Stimulated activated effector memory CD8-positive, alpha-beta T cell treated with anti-CD3 and anti-CD28 coated beads, Interleukin-12 subunit alpha, Interleukin-12 subunit beta, amount 100 ng/mL, for 72 hours (primary cell): ENCODE measurements around the gene SLC35F1.
A peak's percentile ranks its signal among the peaks of the same experiment; 100 is the strongest.

ENCODE experiments used
- ATAC-seq: fragments of 150-1000 bp; cut with Tn5 transposase; 2 replicates; pipeline ENCODE4 v1.10.0; 2021
- DNase-seq, 2 donors: peaks; one replicate each; pipeline ENCODE4 v3.0.0; 2021 to 2022; ENCODE audit warnings: low spot score in 2 of 2
- H3K27ac Mint-ChIP-seq: one replicate; pipeline ENCODE4 v1.8.0; 2022; ENCODE audit warnings: mild to moderate bottlenecking, mixed read lengths
- H3K36me3 Mint-ChIP-seq: one replicate; pipeline ENCODE4 v1.8.0; 2022; ENCODE audit warnings: mild to moderate bottlenecking, mixed read lengths
- H3K4me1 Mint-ChIP-seq: one replicate; pipeline ENCODE4 v1.8.0; 2022; ENCODE audit warnings: mixed read lengths
- H3K4me3 Mint-ChIP-seq: one replicate; pipeline ENCODE4 v1.8.0; 2022; ENCODE audit warnings: mild to moderate bottlenecking, mixed read lengths
- H3K9me3 Mint-ChIP-seq: one replicate; pipeline ENCODE4 v1.8.0; 2022; ENCODE audit warnings: mixed read lengths

Gene SLC35F1

DNA sequence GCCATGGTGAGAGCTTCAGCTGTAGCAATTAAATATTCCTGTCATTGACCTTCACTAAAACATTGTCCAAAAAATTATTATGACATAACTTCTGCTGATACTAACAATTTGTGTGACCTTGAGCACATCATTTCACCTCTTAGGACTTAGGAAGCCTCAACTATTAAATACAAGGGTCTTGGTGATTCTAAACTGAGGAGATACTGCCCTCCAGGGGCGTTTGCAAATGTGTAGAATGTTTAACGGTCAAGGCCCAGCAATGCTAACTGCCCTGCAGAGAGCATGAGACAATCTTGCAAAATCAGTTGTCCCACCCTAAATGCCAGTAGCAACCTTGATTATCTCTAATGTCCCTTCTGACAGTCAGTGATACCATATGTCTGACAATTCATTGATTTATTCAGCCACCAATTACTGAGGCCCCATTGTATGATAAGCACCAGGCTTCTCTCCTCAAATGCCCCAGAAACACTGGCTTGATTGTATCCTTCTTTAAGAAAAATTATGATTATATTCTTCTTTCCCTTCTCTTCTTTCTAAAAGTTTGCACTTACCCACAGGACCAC is 356.9 kb downstream of the SLC35F1 start:
- ATAC-seq (no peak), DNase-seq (no peak)
- H3K27ac Mint-ChIP-seq, result no peak overlapping the region
- no peak overlapping the region for H3K4me3 Mint-ChIP-seq
- peaks cover 3% of the 10 kb centered on the region for H3K9me3 Mint-ChIP-seq
- no peaks in the 10 kb centered on the region for H3K36me3 Mint-ChIP-seq
- H3K4me1 Mint-ChIP-seq, result no peaks in the 10 kb centered on the region

DNA sequence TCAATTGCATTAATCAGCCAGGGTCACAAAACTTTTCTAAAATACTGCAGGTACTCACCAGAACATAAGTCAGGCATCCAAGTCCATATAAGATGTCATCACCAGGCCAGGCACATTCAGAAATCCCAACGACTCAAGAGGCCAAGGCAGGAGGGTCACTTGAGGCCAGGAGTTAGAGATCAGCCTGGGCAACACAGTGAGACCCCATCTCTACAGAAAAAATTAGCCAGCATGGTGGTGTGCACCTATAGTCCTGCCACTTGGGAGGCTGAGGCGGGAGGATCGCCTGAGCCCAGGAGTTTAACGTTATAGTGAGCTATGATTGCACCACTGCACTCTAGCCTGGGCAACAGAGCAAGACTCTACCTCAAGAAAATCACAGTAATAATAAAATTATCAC is 362.6 kb downstream of the SLC35F1 start:
- ATAC-seq (no peak), DNase-seq (no peak)
- H3K36me3 Mint-ChIP-seq, result no peaks in the 10 kb centered on the region
- H3K9me3 Mint-ChIP-seq, result peaks cover 3% of the 10 kb centered on the region
- H3K27ac Mint-ChIP-seq, result no peak overlapping the region
- no peaks in the 10 kb centered on the region for H3K4me1 Mint-ChIP-seq
- no peak overlapping the region for H3K4me3 Mint-ChIP-seq

DNA sequence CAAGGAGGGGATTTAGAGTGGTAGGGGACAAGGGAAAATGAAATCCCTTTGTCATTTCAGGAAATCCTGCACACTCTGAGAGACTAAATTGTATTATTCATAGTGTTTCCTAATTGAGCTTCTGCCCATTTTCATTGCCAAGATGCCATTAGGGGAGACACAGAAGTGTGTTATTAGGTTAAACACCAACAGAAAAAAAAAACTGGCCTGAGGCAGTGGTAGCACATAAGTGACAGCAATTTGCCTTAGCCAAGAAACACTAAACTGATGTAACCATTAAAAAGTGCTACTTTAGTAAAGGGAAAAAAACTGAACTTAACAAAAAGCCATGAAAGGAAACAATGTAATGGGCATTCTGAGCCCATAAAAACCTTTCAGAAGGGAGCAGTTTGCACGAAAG is 370.6 kb downstream of the SLC35F1 start:
- Mint-ChIP-seq H3K36me3 (no peaks in the 10 kb centered on the region), H3K4me3 (no peak overlapping the region), H3K4me1 (peaks cover 11% of the 10 kb centered on the region), H3K27ac (no peak overlapping the region), H3K9me3 (no peaks in the 10 kb centered on the region)
- no peak for DNase-seq
- no peak for ATAC-seq

DNA sequence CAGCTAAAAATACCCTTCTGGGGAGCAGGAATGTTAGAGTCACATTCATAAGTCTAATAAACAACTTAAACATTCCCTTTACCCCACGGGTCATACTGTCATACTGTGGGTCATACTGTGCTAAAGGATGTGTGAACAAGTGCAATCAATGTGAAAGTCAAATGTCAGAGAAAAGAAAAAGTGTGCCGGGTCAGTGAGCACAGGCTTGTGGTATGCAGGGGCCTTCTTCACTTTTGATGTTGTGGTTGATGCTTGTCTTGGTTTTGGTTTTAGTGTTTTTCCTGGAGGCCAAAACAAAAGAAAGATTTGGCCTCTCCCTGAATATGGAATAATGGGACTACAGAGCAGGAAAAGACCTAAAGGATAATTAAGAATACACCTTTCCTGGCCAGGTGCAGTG is 373.1 kb downstream of the SLC35F1 start:
- ATAC-seq, result peak; percentile 80
- Mint-ChIP-seq H3K9me3 (no peaks in the 10 kb centered on the region), H3K27ac (no peak overlapping the region), H3K4me3 (no peak overlapping the region), H3K4me1 (peaks cover 11% of the 10 kb centered on the region), H3K36me3 (no peaks in the 10 kb centered on the region)
- DNase-seq, result no peak

DNA sequence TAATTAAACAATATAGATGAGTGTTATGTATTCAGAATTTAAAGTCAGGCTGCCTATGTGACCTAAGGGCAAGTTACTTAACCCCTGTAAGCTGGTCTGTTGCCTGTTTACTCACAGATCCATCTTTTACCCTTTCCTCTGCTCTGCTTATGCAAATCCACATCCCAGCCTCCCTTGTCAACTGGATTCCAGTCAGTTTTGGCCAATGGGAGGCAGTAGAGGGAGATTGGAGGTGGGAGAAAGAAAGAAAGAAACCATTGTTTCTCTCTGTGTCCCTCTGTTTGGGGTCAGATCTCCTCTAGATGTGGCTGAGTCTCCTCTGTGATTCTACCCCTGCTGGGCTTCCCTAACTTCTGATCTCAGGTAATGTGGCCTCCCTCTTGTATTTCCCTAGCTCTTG is 374.2 kb downstream of the SLC35F1 start:
- H3K4me1 Mint-ChIP-seq, result peaks cover 11% of the 10 kb centered on the region

DNA sequence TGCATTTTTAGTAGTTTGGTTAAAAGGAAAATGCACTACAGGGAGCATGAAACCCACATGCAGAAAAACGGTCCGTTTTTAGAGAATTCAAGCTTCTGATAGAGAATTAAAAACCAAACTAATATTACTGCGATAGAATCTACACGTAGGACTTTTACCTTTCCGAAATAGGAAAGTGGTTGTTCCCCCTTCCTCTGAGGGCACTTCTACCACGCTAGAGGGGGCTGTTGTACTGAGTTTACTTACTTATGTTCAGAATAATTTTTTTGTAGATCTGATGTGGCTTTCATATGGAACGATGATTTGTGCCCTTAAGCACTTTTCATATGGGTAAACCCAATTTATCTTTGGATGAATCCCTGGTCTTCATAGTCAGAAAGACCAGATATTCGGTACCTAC is 376.7 kb downstream of the SLC35F1 start:
- no peaks in the 10 kb centered on the region for H3K9me3 Mint-ChIP-seq
- no peak for ATAC-seq
- peaks cover 5% of the 10 kb centered on the region for H3K4me1 Mint-ChIP-seq
- H3K4me3 Mint-ChIP-seq, result no peak overlapping the region
- no peak for DNase-seq
- H3K36me3 Mint-ChIP-seq, result no peaks in the 10 kb centered on the region
- H3K27ac Mint-ChIP-seq, result no peak overlapping the region

More for the DNA sequence above, 374.2 kb downstream of the SLC35F1 start:
- DNase-seq (no peak), ATAC-seq (no peak)
- H3K9me3 Mint-ChIP-seq, result no peaks in the 10 kb centered on the region
- no peak overlapping the region for H3K27ac Mint-ChIP-seq
- no peaks in the 10 kb centered on the region for H3K36me3 Mint-ChIP-seq
- H3K4me3 Mint-ChIP-seq, result no peak overlapping the region

DNA sequence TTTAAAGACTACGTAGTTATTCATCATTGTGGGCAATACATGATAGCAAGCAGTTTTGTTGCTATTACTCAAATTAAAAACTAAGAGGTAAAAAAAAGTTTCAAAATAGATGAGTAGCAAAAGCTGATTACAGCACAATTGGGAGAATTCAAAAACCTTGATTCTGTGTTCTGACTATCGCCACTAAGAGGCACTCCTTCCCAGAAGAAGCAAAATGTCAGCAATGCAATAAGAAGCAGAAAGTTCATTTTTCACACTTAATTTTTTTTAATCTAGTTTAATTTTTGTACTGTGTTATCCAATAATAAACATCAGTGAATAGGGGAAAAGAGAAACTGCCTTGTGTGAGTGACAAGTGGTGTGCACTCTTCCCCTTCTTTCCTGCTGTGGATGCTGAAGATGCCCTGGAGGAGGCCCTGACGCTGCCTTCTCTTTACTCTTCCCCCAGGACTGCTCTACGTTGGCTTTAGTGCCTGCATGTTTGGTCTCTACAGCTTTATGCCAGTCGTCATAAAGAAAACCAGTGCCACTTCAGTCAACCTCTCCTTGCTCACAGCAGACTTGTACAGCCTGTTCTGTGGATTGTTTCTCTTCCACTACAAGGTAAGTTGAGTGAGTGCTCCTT is 377.8 kb downstream of the SLC35F1 start:
- DNase-seq (no peak), ATAC-seq (no peak)
- Mint-ChIP-seq H3K4me3 (no peak overlapping the region), H3K4me1 (peaks cover 5% of the 10 kb centered on the region), H3K9me3 (no peaks in the 10 kb centered on the region), H3K27ac (no peak overlapping the region), H3K36me3 (no peaks in the 10 kb centered on the region)

DNA sequence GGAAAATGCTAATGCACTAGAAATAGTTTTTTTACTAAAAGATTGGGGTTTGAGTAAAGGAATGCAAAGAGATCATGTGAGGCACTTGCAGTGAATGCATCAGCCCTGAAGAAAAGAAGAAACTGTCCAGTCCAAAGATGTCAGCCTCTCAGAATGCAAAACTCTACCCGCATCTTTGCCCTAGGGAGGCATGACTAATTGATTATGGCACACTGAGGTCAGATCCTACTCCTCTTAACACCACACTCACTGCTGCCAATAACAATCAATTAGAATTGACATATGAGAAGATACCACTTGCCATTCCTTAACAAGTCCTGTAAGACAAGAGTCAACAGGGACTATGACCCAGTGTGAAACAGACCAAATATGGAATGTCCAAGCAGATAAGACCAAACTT is 378.7 kb downstream of the SLC35F1 start:
- H3K27ac Mint-ChIP-seq, result no peak overlapping the region
- DNase-seq (no peak), ATAC-seq (no peak)
- no peaks in the 10 kb centered on the region for H3K36me3 Mint-ChIP-seq
- no peaks in the 10 kb centered on the region for H3K9me3 Mint-ChIP-seq
- no peaks in the 10 kb centered on the region for H3K4me1 Mint-ChIP-seq
- H3K4me3 Mint-ChIP-seq, result no peak overlapping the region

DNA sequence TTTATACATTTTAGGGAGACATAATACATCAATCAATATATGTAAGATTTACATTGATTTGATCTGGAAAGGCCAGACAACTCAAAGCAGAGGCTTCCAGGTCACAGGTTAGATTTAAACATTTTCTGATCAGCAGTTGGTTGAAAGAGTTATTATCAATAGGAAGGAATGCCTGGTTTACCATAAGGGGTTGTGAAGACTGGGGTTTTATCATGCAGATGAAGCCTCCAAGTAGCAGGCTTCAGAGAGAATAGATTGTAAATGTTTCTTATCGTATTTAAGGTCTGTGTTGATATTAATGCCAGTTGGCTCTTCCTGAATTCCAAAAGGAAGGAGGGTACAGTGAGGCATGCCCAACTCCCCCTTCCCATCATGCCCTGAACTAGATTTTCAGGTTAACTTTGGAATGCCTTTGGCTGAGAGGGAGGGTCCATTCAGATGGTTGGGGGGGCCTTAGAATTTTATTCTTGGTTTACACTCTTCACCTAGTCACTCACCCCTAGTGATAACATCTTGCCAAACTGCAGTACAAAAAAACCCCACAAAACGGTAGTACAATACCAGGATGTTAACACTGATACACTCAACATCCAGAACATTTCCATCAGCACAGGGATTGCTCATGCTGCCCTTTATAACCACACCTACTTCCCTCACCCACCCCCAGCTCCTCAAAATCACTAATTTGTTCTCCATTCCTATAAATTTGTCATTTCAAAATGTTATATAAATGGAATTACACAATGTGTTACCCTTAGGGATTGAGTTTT is 381.5 kb downstream of the SLC35F1 start:
- ATAC-seq (no peak), DNase-seq (no peak)
- Mint-ChIP-seq H3K36me3 (no peaks in the 10 kb centered on the region), H3K4me1 (no peaks in the 10 kb centered on the region), H3K4me3 (no peak overlapping the region), H3K9me3 (no peaks in the 10 kb centered on the region), H3K27ac (no peak overlapping the region)

DNA sequence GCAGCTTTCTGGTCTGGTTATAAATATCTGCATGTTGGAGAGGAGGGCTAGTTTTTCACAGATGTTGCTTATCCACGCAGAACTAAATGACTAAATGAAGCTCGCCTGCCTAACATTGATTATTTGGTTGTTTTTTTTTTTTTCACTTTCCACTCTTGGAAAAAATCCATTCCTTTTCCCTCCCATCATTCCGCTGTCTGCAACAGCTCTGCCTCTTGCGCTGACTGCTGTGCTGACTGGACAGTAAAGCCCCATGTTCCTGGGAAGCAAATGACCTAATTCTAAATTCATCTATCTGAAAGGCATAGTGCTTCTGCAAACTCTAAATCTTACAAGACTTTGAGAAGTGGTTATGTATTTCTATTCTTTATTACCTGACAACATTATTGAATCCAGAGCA is 385.5 kb downstream of the SLC35F1 start:
- no peak overlapping the region for H3K4me3 Mint-ChIP-seq
- no peaks in the 10 kb centered on the region for H3K4me1 Mint-ChIP-seq
- H3K36me3 Mint-ChIP-seq, result no peaks in the 10 kb centered on the region
- no peak for ATAC-seq
- H3K27ac Mint-ChIP-seq, result no peak overlapping the region
- H3K9me3 Mint-ChIP-seq, result no peaks in the 10 kb centered on the region
- no peak for DNase-seq

DNA sequence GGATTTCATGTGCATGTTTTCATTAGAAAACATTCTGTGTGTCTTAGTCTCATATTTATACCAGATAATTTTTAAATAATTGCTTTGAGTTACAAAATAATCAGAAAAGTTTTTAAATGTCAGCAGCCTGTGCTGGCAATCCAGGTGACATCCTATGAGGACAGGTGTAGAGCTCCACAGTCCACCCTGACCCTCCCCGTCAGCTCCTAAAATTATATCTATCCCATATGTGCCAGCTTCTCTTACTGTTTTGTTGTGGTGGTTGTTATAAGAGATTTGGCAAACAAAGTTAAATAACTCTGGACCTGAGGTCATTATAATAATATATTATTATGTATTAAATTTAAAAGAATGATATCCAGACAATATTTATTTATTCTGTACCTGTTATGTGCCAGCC is 387.8 kb downstream of the SLC35F1 start:
- Mint-ChIP-seq H3K9me3 (no peaks in the 10 kb centered on the region), H3K36me3 (no peaks in the 10 kb centered on the region), H3K4me1 (no peaks in the 10 kb centered on the region), H3K27ac (no peak overlapping the region), H3K4me3 (no peak overlapping the region)
- ATAC-seq (no peak), DNase-seq (no peak)

DNA sequence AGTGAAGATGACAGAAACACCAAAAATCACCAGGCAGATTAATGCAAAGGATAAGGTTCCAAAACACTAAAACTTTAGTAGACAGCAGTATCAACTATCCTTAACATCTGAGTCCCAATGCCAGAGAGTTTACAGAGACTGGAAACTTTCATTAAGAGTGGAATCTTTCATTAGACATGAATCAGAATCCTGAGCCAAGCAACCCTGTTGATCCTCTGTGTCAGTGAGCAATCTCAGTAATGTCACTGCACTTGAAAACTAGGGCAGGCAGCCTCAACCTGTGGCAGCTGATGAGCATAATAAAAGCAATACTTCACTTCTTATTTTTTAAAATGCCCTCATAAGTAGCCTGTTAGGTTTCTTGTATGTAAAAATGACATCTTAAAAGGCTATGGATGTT is 388.3 kb downstream of the SLC35F1 start:
- H3K4me3 Mint-ChIP-seq, result no peak overlapping the region
- DNase-seq (no peak), ATAC-seq (no peak)
- no peak overlapping the region for H3K27ac Mint-ChIP-seq
- H3K36me3 Mint-ChIP-seq, result no peaks in the 10 kb centered on the region
- no peaks in the 10 kb centered on the region for H3K9me3 Mint-ChIP-seq
- no peaks in the 10 kb centered on the region for H3K4me1 Mint-ChIP-seq

DNA sequence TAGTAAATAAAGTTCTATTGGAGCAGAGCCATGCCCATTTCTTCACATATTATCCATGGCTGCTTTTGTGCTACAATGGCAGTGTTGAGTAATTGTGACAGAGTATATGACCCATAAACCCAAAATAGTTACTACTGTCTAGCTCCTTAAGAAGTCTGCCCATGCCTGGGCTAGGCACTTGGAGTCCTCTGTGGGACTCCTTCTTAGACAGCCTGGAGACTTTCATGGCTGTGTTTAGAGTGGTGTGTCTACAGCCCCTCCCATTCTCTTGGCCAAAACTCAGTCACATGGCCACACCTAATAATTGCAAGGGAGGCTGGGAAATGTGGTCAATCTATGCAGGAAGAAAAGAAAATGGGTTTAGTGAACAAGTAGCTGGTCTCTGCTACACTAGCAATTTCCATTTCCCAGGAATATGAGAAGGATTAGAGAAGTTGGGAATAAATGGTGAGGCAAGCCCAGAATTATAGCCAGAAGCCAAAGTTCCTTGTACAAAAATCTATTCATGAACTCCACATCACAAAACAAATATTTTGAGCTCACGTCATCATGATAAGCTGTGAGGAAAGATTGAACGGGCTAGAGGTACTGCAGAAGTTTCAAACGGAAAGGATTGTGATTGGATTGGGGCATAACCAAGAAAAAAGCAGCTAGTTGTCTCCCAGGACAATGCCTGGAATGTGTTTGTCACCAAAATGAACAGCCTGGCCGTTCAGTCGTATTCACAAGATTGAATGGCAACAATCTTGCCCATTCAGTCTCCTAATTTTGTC is 389.3 kb downstream of the SLC35F1 start:
- H3K4me1 Mint-ChIP-seq, result no peaks in the 10 kb centered on the region
- H3K36me3 Mint-ChIP-seq, result no peaks in the 10 kb centered on the region
- DNase-seq (no peak), ATAC-seq (no peak)
- H3K4me3 Mint-ChIP-seq, result no peak overlapping the region
- no peak overlapping the region for H3K27ac Mint-ChIP-seq
- no peaks in the 10 kb centered on the region for H3K9me3 Mint-ChIP-seq

DNA sequence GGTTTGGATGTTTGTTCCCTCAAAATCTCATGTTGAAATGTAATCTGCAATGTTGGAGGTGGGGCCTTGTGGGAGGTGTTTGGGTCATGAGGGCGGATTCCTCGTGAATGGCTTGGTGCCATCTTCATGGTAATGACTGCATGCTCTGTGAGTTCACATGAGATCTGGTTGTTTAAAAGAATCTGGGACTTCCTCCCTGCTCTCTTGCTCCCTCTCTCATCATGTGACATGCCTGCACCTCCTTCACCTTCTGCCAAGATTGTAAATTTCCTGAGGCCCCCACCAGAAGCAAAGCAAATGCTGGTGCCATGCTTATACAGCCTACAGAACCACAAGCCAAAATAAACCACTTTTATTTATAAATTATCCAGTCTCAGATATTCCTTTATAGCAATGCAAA is 390.8 kb downstream of the SLC35F1 start:
- Mint-ChIP-seq H3K36me3 (no peaks in the 10 kb centered on the region), H3K4me1 (no peaks in the 10 kb centered on the region), H3K9me3 (no peaks in the 10 kb centered on the region), H3K4me3 (no peak overlapping the region), H3K27ac (no peak overlapping the region)
- no peak for ATAC-seq
- no peak for DNase-seq

DNA sequence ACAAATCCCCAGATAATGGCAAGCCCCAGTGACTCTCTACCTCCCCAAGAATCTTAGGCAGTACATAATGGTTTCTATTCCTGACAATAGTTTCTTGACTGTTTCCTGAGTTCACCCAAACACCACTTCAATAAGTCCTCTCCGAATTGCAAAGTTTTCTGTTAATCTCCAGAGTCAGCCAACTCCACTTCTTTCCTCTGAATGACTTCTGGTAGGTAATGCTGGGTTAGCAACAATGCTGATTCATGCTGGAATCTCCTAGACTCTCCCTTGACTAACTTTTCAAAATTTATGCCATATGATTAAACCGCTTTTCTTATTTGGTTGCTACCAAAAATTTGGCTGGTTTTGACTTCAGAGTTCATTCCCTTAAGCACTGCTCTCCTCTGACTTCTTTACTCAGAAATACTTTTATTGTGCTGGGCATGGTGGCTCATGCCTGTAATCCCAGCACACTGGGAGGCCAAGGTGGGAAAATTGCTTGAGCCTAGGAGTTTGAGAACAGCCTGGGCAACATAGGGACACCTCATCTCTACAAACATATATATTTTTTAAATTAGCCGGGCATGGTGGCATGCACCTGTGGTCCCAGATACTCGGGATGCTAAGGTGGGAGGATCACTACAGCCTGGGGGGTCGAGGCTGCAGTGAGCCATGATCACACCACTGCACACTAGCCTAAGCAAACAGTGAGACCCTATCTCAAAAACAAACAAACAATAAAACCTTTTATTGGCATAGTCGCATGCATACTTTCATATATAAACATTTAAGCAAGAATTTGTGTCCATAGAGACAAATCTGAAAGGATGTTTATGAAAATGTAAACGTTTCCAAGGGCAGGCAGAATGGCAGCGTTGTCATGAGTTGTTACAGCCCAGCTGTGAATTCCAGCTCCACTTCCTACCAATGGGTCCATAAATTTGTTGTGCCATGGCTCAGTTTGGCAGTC is 391.7 kb downstream of the SLC35F1 start:
- no peaks in the 10 kb centered on the region for H3K9me3 Mint-ChIP-seq
- H3K4me1 Mint-ChIP-seq, result no peaks in the 10 kb centered on the region
- H3K27ac Mint-ChIP-seq, result no peak overlapping the region
- H3K36me3 Mint-ChIP-seq, result no peaks in the 10 kb centered on the region
- no peak for ATAC-seq
- no peak overlapping the region for H3K4me3 Mint-ChIP-seq
- DNase-seq, result no peak
